Inflammatory macrophage treated with lipopolysaccharide for 1 hour (primary cell): ENCODE measurements around the gene IFNA2.
A peak's percentile ranks its signal among the peaks of the same experiment; 100 is the strongest.
"Not testable (repeated sequence)": the region's sequence is repeated elsewhere in the genome, so short reads cannot be mapped to it uniquely, and the experiment has no call there.

ENCODE experiments used
- DNase-seq, 2 donors: peaks; one replicate each; pipeline ENCODE4 v3.0.0-alpha.2; 2020 to 2022

The IFNA2 gene

GRCh38 chr9:21381448-21382339 is 3.5 kb downstream of the IFNA2 start:
- peak; percentile 84 to 89 for DNase-seq

- DNase-seq: not testable (repeated sequence)
These were observed 13.7 kb downstream of the IFNA2 start for GRCh38 chr9:21371467-21371866.

GRCh38 chr9:21367957-21368356 is 17.2 kb downstream of the IFNA2 start, which contains the start of gene IFNA13:
Gene IFNA13 (minus strand): TSS chr9:21368057. CDS start chr9:21368010, 47 bp downstream.
- DNase-seq: no peak

- DNase-seq: not testable (repeated sequence)
These were observed 18.0 kb downstream of the IFNA2 start for GRCh38 chr9:21367169-21367568.

- no peak for DNase-seq
These were observed 22.9 kb downstream of the IFNA2 start for GRCh38 chr9:21362287-21362686.

GRCh38 chr9:21357479-21358460 is 27.4 kb downstream of the IFNA2 start:
- DNase-seq: peak; percentile 46

- no peak for DNase-seq
These were observed 34.4 kb downstream of the IFNA2 start, which contains the start of gene IFNA6 for GRCh38 chr9:21350787-21351186. Gene IFNA6 (minus strand): TSS chr9:21350887. CDS start chr9:21350887, 0 bp downstream.

GRCh38 chr9:21348430-21348970 is 36.7 kb downstream of the IFNA2 start:
- DNase-seq: no peak

- no peak for DNase-seq
These were observed 44.5 kb downstream of the IFNA2 start for GRCh38 chr9:21340735-21341134.

- DNase-seq: no peak
These were observed 48.7 kb downstream of the IFNA2 start for GRCh38 chr9:21336457-21336856.

- DNase-seq: peak; percentile 88 to 91
These were observed 50.2 kb downstream of the IFNA2 start, which contains the start of gene KLHL9 for GRCh38 chr9:21334701-21335632. Gene KLHL9 (minus strand): TSS chr9:21335404. CDS start chr9:21334859, 545 bp downstream.
